AG04449 (cell line): ENCODE measurements around the gene NAA35.

Source experiments
- CTCF ChIA-PET: fragments of 350-600 bp; formaldehyde crosslinking; extraction: SDS; loops from one replicate; lab custom pipeline; 2021; ENCODE audit warnings: antibody characterized with exemption; lab: Yijun Ruan, JAX
- POLR2A ChIA-PET: fragments of 400-600, 350-600 bp; formaldehyde crosslinking; extraction: SDS; loops from one replicate; lab custom pipeline; 2020; ENCODE audit warnings: antibody characterized with exemption, inconsistent platforms; lab: Yijun Ruan, JAX
- DNase-seq: peaks from one replicate; pipeline ENCODE4 v3.0.0-alpha.2; 2010; ENCODE audit warnings: low read depth, low spot score
- H3K4me3 ChIP-seq: 2 replicates; pipeline ENCODE4 v1.5.1; 2011; ENCODE audit warnings: low read depth, mild to moderate bottlenecking, control low read depth, low read length
- TF ChIP-seq, protein P1 (sequence below): IDR thresholded peaks from one replicate; pipeline ENCODE4 v1.5.1; 2011; ENCODE audit warnings: mild to moderate bottlenecking, moderate library complexity, low read length, control low read depth, inconsistent platforms; ENCODE audit not compliant: insufficient read depth; ENCODE audit errors: missing control alignments

NAA35 gene

DNA sequence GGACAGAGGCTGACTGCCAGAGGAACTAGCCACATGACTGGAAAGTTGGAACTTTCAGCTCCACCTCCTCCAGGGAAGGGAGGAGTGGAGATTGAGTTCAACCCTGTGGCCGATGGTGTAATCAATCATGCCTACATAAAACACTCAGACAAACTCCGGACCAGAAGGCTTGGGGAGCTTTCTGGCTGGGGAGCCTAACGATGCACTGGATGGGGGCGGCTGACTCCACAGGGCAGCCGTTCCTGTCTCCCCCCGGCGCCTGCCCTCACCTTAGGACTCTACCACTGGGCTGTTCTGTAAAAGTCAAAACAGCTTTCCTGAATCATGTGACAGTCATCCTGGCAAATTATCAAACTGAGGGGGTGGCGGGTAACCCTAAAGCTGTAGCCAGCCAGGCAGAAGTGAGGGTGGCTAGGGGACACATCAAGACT lies 100.4 kb downstream of the NAA35 start:
- DNase-seq, result no peak
- POLR2A ChIA-PET, result no interaction called here
- CTCF ChIA-PET, result interaction anchor here (0.8 to 1.4 kb wide), 2 partner anchors 8 to 13 kb away, joined by 3 read pairs; no protein-coding TSS in a partner anchor
- TF ChIP-seq, protein P1, sequence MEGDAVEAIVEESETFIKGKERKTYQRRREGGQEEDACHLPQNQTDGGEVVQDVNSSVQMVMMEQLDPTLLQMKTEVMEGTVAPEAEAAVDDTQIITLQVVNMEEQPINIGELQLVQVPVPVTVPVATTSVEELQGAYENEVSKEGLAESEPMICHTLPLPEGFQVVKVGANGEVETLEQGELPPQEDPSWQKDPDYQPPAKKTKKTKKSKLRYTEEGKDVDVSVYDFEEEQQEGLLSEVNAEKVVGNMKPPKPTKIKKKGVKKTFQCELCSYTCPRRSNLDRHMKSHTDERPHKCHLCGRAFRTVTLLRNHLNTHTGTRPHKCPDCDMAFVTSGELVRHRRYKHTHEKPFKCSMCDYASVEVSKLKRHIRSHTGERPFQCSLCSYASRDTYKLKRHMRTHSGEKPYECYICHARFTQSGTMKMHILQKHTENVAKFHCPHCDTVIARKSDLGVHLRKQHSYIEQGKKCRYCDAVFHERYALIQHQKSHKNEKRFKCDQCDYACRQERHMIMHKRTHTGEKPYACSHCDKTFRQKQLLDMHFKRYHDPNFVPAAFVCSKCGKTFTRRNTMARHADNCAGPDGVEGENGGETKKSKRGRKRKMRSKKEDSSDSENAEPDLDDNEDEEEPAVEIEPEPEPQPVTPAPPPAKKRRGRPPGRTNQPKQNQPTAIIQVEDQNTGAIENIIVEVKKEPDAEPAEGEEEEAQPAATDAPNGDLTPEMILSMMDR, result no peak
- H3K4me3 ChIP-seq, result no peak overlapping the region

DNA sequence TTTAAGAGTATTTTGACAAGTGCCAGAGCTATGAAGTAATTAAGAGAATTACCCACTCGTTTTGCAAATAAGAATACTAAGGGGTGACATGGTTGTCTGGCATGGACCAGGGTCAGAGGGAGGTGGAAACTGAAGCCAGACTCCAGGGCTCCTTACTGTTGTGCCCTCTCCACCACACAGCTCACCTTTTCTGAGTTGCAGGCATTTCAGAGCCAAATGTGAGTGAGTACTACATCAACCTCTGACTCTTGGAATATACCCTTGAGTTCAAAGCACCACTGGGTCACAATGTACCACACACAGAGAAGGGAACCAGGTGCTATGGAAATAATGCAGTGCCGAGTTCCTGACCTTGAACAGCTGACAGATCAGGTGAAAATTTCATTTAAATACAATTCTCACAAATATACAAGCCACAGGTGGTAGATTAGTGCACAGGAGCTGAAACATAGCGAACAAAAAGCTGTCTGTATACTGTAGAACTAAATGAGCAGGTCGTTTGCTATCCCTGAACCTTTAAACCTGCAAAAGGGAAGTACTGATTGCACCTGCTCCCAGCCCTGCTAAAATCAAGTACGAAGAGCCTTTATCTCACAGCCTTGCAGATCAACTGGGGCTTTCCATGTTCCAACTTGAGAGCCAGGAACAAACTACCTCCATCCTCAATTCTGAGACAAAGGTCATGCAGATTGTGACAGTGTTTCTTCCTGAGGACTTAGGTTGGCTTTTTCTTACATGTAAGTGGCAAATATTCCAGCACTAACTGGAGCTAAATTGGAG lies 101.4 kb downstream of the NAA35 start:
- no peak for DNase-seq
- TF ChIP-seq, protein P1, result no peak
- CTCF ChIA-PET, result interaction anchor here (0.8 to 1.4 kb wide), 3 partner anchors 9 to 12 kb away, joined by 3 read pairs; no protein-coding TSS in a partner anchor
- no peak overlapping the region for H3K4me3 ChIP-seq
- POLR2A ChIA-PET, result no interaction called here

DNA sequence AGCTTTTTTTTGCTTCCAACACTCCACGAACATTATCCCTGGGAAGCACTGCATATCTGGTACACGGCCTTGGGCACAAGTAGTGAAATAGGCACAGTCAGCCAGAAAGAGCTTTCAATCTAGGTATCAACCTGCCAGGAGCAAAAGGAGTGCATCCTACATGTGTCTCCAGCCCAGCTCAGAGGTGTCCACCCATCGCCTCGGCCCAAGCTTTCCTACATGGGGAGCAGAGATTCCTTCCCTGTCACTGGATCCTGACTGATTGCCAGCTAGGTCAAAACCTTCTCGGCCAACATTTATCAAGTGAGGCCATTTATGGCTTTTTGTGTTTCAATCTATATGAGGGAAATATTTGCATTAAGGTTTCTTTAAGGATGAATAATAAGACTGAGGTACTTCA lies 102.6 kb downstream of the NAA35 start:
- no peak for DNase-seq
- CTCF ChIA-PET, result no interaction called here
- POLR2A ChIA-PET, result no interaction called here
- no peak overlapping the region for H3K4me3 ChIP-seq
- TF ChIP-seq, protein P1, result no peak

DNA sequence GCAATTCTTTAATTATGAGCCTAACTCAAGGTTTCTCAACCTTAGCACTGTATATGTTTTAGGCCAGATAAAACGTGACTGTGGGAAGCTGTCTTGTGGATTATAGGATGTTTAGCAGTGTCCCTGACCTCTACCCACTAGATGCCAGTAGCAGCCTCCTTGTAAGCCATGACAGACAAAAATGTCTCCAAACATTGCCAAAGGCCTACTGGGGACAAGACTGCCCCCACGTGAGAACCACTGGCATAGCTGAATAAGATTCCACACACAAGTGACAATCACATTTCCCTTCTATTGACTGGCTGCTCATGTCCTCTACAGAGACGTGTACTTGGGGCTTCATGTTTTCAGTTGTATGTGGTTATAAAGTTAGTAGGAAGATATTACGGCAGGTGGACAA lies 103.1 kb downstream of the NAA35 start:
- POLR2A ChIA-PET, result no interaction called here
- TF ChIP-seq, protein P1, result no peak
- no peak for DNase-seq
- H3K4me3 ChIP-seq, result no peak overlapping the region
- CTCF ChIA-PET, result no interaction called here

DNA sequence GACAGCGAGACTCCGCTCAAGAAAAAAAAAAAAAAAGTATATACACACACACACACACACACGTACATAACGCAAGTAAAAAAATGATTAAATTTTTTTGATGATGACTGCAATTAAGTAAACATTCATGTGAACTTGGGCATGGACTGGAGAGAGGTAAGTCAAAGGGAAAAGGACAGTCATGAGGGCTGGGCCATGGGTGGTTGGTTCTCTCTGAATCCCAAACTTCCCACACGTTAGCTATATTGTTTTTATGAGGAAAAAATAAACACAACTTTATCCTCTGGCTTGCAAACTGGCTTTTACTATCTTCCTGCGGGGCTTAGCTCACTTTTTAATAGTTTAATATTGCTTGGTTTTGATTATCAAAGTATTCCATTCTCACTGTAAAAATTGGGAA lies 104.7 kb downstream of the NAA35 start:
- ChIA-PET CTCF (interaction anchor here (0.8 kb wide), 1 partner anchor 13 kb away, joined by 4 read pairs; no protein-coding TSS in a partner anchor), POLR2A (no interaction called here)
- TF ChIP-seq, protein P1, result no peak
- DNase-seq, result no peak
- no peak overlapping the region for H3K4me3 ChIP-seq

DNA sequence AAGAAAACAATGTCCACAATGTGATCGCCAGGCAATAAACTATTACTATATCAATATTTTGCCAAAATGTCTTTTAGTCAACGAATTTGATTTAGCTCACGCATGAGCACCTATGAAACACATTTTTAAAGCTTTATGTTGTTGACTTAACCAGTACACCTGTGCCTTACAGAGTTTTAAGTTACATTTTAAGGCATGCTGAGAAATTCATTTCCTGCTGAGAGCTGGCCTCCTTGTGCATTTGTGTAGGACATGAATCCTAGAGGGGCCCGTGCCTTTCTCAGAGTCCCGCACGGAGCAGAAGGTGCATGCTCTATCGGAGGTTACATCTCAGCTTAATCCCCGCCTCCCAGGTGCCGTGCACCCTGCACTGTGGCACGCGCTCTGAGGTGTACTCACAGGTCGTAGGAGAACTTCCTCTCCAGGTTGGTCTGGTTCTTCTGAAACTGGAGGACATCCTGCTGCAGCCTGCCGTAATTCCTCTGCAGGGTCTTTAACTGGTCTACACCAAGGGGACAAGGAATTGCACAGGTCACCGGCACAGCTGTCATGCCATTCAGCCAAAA lies 105.2 kb downstream of the NAA35 start:
- no peak overlapping the region for H3K4me3 ChIP-seq
- ChIA-PET CTCF (interaction anchor here (0.8 kb wide), 1 partner anchor 13 kb away, joined by 4 read pairs; no protein-coding TSS in a partner anchor), POLR2A (interaction anchor here (0.7 kb wide), 1 partner anchor 189 kb away, joined by 3 read pairs; no protein-coding TSS in a partner anchor)
- no peak for DNase-seq
- TF ChIP-seq, protein P1, result no peak
